GM21786 (cell line): Measurements from ENCODE around the gene CFAP100.

Source experiments
- ATAC-seq: cut with Tn5 transposase; IDR thresholded peaks from one replicate; pipeline ENCODE4 v1.9.1; 2021; ENCODE audit not compliant: unreplicated experiment

Gene CFAP100

GRCh38 chr3:126394179-126394976, at the start of gene CFAP100:
Gene CFAP100 (plus strand): TSS chr3:126394909. CDS start chr3:126396001, 1,092 bp downstream.
- ATAC-seq: no peak

DNA sequence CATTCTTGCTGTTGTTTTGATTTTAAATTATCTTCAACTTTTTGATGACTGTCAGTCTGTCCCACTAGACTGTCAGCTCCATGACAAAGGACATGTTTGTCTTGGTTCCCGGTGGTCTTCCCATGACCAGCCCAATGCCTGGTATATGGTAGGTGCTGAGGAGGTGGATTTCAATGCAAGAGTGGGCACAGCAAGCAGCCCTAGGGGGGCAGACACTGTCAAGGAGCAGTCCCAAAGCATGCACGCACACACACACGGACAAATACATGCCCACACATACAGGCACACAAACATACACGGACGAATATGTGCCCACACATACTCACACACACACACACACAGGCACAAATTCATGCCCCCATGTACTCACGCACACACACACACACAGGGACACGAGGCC, 49.5 kb upstream of the CFAP100 start:
- no peak for ATAC-seq

- no peak for ATAC-seq
These were observed 48.9 kb upstream of the CFAP100 start for GRCh38 chr3:126345641-126346460.

GRCh38 chr3:126346466-126346865, 48.2 kb upstream of the CFAP100 start:
- ATAC-seq: no peak

DNA sequence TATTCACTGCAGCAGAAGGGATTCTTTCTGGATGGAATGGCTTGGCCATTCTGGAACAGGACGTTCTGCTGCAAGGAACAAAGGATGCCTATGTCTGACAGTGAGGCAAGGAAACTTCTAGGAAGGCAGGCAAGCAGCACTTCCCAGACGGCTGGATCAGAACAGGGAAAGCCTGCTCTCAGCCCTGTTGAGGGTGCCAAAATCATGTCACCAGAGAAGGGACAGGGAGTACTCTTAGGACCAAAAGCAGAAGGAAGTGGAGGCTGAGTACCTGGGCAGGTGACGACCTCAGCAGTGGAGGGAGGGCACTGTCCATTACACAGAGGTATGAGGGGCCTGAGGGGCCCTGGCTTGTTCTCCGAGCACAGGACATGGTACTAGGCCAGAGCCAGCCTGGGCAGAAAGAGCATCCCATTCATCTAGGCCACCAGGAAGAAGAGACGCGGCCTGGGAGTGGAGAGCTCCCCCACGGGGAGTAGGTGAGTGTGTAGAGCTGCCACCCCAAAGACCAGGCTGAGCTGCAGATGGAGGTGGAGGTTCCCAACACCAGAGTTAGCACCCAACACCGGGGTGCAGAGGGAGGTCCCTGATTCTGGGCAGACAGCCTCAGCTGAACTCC, 47.1 kb upstream of the CFAP100 start:
- no peak for ATAC-seq

- ATAC-seq: no peak
These were observed 46.3 kb upstream of the CFAP100 start for GRCh38 chr3:126348308-126348920.

- ATAC-seq: no peak
These were observed 45.6 kb upstream of the CFAP100 start for GRCh38 chr3:126349071-126349470.

DNA sequence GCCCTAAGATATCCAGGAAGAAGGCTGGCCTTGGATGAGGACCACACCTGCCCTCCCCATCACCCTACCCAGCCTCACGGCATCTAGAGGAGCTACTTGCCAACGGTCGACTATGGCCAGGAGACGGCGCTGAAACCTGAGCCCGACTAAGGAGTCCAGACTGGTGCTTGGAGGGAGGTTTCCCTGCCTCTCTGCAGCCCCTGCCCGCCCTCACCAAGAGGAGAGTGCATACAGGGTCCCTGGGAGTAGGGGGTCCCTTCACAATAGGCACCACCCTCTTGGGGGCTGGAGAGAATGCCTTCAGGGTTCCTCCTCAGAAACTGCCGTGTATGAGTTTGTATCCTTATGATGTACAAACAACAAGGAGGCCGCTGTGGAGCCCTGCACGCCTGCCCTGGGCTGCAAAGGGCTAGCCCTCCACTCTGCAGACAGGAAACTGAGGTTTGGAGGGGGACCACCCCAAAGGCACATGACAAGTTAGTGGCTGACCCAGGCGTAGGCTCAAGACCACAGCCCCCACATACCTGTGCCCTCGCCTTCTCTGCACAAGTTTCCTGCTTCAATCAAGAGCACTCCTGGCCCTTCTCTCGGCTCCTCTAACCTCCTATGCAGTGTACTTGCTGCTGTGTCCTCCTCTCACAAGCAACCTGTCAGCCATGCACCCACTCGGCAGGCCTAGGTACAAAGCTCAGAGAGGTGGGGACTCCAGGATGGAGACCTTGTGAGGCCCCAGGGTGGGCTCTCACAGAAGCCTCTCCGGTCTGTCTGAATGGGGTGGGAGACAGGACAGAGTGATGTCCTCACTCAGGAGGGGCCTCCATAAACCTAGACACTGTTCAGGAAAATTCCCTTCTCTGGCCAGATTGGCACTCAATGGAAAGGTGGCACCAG, 44.9 kb upstream of the CFAP100 start:
- ATAC-seq: no peak

DNA sequence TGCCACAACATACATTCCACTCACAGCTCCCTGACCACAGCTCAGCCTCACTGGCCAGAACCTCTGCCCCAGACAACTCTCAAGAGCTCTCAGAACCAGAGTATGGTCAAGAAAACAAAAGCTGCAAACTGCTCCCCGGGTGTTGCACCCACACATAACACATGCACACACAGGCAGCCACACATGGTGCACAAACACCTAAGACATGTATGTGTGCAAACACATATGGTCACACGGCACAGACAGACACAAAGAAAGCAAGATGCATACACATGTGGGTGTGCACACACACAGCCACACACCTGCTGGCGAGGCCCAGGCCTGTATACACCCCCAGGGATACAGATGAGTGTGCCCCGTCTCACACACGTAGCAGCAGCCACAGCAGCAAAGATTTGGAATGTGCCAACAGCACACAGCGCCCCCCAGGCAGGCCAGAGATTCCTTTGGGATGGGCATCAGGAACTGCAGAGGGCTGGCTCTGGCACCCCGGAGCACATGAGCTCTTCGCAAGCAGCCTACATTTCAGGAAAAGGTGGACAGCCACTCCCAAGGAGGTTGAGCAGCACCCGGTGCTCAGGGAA, 44.1 kb upstream of the CFAP100 start:
- ATAC-seq: no peak

GRCh38 chr3:126351086-126351770, 43.5 kb upstream of the CFAP100 start:
- no peak for ATAC-seq

GRCh38 chr3:126351771-126352475, 42.8 kb upstream of the CFAP100 start:
- ATAC-seq: no peak

GRCh38 chr3:126352476-126353454, 41.9 kb upstream of the CFAP100 start:
- no peak for ATAC-seq

DNA sequence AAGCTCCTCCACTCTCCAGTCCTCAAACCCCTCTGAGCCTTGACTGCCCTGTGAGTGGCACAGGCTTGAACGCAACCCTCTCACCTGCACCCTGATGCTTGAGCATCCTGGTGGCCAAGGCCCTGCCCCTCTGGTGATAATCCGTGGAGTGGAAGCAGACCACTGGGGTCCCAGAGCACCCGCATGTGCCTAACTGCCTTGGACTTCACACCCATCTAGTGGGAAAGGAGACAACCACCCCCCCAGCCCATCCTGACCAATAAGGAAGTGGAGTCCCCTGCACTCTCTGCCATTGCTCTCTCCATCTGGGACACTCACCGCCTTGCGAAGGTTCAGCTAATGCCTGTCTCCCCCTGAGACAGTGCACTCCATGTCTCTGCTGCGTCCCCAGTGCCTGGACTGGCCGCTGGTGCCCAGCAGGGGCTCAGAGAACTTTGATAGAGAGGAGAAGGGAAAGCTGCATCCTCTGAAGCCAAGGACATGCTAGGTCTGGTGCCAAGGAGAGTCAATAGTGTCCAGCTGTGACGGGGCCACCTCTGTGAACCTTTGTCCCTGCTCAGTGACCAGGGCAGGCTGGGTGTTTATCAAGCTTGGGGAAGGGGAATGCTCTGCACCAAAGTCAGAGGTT, 40.9 kb upstream of the CFAP100 start:
- ATAC-seq: no peak

GRCh38 chr3:126354776-126355175, 39.9 kb upstream of the CFAP100 start:
- ATAC-seq: no peak

GRCh38 chr3:126355251-126355650, 39.5 kb upstream of the CFAP100 start:
- no peak for ATAC-seq

DNA sequence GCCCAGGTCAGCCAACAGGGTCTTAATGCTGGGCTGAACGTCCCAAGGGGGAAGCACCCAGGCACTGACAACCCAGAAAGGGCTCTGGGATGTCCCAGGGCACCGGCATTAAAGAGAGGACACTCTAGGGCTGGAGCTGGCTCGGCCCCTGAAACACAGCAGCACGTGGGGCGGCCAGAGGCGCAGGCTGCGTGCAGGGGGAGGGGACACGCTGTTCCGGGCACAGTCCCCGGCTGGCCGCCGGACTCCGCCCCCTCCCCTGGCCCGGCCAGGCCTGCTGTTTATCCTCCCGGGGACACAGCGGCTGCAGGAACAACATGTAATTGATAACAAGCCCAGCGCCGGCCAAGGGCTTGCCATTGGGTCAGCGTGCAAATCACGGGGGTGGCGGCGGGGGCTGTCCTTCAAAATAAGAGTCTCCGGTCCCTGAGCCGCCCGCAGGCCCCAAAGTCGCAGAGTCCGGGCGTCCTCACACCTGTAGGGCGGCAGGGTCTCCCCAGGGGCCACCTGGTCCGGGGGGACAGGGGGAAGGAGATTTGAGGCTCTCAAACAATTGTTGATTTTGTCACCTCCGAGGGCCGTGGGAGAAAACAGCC, 38.8 kb upstream of the CFAP100 start:
- no peak for ATAC-seq
